Fibroblast of skin of left quadriceps (primary cell): ENCODE data around the gene SYT7.
"Not testable (repeated sequence)": the region's sequence is repeated elsewhere in the genome, so short reads cannot be mapped to it uniquely, and the experiment has no call there.

Experiments used
- DNase-seq, 2 experiments: peaks; one replicate each; pipeline ENCODE4 v3.0.0-alpha.2; 2013; ENCODE audit warnings: low read depth in 2 of 2

The SYT7 gene

DNA sequence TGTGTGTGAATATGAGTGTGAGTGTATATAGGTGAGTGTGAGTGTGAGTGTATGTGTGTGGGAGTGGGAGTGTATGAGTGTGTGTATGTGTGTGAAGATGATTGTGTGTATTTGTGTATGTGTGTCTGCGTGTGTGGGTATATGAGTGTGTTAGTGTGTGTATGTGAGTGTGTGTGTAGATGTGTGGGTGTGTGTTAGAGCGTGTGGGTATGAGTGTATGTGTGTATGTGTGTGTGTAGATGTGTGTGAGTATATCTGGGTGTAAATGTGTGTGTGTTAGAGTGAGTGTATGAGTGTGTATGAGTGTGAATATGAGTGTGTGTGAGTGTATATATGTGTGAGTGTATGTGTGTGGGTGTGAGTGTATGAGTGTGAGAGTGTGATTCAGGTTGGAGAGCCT, 83.4 kb downstream of the SYT7 start:
- no peak for DNase-seq

DNA sequence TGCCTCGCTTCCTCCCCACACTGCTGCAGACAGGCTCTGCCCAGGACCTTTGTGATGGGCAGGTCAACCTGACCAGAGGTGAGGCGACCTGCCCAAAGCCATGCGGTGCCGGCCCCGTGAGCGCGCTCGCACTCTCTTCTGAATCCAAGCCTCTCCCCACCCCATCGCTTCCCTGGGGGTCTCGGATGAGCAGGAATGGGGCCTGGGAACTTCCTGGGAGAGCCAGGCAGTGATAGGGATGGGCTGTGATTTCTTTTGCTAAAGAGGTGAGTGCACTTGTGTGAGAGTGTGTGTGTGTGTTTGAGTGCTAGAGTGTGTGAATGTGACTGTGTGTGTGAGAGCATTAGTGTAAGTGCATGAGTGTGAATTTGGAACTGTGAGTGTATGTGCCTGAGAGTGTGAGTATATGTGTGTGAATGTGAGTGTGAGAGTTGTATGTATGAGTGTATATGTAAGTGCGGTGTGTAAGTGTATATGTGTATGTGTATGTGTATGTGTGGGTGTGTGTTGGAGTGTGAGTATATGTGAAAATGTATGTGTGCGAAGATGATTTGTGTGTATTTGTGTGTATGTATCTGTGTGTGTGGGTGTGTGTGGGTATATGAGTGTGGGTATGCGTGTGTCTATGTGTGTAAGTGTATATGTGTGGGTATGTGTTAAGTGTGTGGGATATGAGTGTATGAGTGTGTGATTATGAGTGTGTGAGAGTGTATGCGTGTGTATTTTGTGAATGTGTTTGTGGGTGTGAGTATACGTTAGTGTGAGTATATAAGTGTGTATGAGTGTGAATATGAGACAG, 84.1 kb downstream of the SYT7 start:
- DNase-seq = no peak

DNA sequence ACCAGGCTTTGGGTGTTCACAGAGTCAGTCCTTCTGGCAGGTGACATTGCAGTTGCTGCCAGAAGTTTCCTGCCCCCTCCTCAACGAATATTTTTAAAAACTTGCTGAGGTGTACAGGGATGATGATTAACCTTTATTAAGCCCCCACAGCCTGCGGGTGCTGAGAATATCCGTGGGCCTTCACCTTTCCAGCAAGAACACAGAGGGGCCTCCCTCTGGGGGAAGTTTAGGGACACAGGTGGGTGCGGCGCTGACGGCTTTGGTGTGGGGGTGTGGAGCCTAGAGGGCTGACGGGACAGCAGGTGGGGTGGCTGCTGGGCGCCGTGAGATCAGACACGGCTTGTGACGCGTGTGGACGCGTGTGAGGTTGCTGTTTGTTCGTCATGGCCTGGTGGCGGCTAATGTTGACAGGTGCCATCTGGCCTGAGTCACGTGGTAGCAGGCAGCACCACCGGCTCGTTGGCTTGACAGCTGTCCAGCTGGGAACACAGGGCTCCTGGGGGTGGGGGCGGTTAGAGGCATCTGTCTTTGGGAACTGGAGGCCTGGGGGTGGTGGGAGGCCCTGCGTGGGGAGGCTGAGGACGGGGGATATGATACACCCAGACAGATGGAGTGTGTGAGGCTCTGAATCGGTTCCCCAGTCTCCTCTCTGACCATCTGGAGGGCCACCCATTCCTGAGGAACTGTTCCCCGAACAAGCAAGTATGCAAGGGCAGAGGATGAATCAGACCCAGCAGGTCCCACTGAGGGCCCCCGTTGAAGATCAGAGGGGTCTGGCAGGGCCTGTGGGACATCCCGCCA, 84.9 kb downstream of the SYT7 start:
- no peak for DNase-seq

DNA sequence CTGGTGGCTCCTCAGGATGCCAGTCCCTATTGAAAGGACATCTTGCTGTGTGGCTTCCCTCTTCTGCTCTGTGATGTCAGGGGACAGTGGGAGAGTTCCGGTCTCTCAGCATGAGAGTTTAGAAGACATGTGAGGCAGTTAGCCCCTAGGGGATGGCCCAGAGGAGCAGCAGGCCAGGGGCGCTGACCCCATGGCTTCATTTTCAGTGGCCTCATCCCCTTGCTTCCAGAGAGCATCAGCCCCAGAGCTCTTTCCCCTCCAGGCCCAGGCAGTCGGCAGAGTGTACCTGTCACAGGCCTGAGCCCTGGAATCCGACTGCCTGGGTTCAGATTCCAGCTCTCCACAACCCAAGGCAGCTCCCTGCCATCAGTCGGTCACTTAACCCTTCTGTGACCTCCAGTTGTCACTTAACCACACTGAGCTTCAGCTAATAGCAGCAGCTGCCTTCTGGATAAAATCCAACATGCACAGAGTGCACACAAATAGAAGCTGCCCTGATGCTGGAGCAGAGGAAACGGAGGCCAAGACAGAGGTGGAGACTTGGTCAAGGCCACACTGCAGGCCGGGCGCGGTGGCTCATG, 86.4 kb downstream of the SYT7 start:
- no peak for DNase-seq

DNA sequence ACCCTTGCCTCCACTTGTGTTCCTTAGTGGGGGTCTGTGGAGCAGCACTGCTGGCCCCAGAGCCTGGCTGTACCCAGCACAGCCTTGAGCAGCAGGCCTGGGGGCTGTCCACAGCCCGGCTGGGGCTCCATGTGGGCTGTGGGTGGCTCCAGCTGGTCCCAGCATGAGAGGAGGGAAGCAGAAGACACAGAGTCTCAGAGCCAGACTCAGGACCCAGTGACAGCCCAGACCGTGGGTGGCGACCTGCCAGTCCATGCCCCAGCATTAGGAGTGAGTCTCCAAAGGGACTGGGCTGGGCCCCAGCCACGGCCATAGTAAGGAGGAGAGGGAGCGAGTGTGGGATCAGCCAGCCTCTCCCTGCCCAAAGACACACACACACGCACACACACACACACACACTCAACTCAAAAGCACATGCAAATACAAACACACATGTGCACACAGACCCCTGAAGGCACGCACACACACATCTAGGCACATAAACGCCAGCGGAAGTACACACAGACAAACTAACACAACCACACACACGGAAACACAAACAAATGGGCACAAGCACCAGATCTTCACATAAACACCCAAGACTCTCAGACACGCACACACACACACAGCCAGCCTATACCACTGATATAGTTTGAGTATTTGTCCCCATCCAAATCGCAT, 89.0 kb downstream of the SYT7 start:
- no peak for DNase-seq

DNA sequence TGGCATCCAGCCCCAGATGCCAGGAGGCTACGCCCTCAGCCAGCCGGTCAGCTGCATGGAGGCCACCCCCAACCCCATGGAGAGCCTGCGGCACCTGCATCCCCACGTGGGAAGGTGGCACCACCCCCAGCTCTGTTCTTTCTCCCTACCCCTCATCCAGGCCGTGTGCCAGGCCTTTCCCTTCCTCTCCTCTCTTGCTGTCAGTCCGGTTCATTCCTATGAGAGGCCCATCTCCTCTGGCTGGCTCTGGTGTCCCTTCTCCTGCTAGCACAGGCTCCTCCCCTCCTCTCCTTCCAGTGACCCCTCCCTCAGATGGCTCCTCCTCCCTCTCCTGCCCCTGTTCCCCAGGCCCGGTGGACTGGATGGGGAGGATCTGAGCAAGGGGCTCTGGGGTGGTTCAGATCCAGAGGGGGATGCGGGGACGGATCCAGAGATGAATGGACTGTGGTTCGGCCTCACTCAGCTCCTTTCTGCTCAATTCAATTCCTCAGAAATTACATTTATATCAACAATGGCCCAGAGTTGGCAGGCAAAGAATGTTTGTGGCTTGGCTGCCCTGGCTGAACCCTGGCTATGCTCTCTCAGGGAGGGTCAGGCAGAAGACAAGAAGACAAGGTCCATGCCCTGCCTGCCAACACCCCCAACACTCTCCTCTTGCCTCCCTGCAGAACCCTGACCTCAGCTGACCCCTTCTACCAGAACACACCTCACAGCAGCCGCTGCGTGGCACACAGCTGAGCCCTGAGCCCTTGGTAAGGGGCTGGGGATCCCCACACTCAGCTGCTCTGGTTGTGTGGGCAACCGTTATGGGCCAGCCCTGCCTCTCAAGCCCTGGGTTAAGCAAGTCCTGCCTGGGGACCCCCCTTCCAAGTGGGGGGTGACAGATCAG, 90.8 kb downstream of the SYT7 start:
- no peak for DNase-seq

DNA sequence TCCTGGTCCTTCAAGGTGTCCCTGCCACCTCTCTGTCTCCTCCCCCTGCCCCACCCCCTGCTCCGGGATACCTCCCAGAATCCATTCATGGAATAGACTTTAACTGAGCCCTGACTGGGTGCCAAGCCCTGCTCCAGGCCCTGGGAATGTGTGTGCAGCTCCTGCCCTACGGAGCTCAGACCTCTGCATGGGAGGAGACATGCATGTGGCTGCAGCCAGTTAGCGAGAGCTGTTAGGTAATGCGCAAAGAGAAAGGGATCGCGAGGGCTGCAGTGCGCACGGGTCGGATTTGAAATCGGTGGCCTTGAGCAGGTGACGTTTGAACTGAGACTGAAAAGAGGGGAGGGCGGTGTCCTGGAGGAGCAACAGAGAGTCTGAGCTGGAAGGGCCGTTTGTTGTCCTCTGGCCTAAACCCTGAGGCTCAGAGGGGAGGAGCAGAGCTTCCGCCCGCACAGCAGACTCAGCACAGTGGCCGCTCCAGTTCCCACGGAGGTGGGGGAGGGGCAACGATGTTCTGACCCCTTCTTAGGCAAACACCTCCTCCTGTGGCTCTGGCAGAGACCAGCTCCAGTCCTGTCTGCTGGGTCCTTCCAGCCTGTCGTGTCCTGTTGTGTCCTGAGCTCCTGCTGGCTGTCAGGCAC, 92.1 kb downstream of the SYT7 start:
- DNase-seq = no peak

DNA sequence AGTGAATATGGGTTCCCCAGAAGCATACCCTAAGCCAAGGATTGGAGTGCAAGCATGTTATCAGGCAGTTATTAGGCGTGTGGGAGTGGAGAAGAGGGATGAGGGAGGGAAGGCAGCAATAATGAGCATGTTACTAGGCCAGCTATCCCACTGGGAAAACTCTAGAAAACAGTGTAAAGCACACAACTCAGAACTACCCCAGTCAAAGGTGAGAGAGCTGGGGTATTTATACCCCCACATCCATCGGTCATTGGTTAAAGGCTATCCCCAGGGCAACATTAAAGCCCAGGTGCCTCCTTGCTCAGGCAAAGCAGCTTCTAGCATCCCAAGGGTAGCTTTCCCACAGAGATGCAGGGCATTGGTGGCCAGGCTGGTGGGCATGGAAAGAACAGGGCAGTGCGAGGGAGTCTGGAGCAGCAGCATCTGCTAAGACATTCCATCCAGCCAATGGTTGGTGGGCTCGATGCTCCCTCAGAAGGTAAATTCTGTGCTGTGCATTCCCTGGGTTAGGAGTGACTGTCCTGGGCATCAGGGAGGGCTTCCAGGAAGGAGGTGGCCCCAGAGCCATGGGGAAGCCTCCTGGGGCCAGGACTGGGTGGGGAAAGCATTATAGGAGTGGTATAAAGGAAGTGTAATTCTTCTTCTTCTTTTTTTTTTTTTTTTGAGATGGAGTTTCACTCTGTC, 93.4 kb downstream of the SYT7 start:
- no peak for DNase-seq

DNA sequence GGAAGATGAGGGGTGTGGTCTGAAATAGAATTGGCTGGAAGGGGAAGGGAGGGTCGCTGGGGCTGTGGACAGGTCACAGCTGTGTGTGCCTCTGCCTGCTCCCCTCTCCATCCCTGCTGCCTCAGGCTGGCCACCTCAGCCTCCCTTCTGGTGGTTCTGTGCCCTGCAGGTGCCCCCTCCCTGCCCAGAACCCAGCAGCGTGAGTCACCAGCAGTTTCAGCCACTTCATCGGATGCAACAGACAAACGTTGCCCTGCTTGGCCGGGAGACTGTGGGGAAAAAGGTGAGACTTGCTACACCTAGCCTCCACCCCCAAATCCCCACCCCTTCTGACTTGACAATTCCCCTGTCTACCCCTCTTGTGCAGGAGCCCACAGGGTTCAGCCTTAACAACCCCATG, 94.1 kb downstream of the SYT7 start:
- no peak for DNase-seq

DNA sequence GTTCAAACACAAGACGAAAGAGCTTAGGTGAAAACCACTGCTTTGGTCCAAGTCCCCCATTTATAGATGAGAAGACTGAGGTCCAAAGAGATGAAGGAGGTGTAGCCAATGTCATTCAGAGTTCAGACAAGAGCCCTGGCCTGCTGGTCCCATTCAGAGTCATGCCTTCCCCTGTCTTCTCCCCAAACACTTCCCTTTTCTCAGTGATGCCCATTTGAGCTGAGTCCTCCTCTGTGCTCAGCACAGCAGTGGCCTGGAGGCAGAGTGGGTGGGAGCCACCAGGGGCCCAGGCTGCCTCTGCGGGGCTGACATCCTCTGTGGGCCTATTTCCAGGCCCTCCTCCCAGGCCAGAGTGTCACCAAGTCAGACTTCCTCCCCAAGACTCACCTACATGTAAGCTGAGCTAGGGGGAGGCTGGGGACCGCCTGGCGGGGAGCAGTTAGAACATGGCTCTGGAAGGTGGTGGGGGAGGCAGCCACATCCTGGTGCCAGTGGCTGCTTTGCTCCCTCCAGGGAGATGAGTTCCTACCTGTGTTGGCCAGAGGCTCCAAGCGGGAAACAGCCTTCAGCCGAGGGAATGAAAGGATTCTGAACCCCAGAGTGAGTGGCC, 94.8 kb downstream of the SYT7 start:
- no peak for DNase-seq

DNA sequence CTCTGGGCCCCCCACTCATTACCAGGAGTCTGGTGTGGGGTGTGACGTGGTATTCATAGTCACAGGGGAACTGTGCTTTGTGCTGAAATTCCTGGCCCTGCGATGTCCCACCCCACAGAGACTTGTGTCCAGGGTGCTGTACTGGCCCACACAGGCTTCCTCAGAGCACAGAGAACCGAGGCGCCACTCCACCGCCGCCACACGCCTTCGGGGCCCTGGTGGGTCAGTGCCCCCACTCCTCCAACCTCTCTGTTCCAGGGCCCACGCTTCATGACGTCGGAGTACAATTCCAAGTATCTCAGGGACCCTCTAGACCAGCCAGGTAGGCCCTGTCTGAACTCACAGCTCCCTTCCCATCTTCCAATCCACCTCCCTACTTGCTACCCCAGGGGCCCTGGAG, 95.8 kb downstream of the SYT7 start:
- DNase-seq = no peak

DNA sequence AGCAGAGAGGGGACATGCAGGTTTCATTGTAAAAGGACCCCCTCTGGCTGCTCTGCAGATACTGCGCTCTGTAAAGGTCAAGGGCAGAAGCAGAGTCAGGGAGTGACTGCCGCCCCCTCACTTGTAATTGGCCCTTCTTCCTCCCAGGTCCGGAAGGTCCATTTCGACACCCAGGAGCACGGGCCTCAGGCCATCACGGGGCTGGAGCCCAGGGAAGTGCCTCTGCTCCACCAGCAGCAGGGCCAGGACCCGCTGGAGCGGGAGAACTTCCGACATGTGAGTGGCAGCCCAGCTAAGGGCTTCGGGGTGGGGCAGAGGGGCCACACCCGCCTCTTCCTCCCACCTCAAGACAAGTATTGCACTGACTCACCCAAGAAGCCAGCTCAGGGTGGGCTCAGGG, 96.3 kb downstream of the SYT7 start:
- no peak for DNase-seq

DNA sequence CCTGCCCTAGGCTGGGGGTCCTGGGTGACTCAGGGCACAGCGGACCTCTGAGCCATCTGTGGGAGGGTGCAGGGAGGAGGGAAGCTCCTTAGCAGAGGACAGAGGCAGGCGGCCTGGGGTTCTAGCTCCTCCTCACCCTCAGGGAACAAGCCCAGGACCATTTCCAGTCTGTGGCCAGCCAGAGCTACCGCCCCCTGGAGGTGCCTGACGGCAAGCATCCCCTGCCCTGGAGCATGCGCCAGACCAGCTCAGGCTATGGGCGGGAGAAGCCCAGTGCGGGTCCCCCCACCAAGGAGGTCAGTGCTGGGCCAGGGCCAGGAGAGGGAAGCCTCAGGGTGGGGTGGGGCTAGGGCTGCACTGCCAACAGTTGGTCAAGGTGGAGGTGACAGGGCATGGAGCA, 98.4 kb downstream of the SYT7 start:
- no peak for DNase-seq

DNA sequence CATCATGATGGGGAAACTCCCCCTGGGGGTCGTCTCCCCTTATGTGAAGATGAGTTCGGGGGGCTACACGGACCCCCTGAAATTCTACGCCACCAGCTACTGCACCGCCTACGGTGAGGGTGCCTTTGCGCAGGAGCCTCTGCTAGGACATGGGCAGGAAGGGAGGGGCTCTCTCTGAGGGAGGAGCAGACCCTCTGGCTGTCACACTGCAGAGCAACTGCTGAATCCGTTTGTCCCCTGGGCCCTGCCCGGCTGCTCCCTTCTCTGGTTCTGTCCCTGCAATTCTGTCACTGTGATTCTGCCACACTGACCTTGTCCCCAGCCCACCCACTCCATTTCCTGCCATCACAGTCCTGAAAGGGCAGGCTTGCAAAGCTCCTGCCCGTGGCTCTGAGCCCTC, 99.1 kb downstream of the SYT7 start:
- no peak for DNase-seq

DNA sequence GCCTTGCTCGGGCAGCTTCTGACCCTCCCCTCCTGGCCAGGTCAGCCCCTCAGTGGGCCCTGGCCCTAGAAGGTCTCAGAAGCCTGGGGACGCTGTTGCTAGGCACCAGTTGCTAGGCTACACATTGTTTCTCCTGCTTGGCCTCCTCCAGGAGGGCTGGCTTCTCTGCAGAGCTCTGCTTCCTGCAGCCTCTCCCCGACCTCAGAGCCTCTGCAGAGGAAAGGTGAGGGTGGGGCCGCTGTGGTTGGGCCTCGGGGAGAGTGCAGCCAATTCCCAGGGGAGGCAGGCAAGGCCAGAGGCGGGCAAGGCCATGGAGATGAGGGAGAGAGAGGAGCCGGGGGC, 99.9 kb downstream of the SYT7 start:
- no peak for DNase-seq

DNA sequence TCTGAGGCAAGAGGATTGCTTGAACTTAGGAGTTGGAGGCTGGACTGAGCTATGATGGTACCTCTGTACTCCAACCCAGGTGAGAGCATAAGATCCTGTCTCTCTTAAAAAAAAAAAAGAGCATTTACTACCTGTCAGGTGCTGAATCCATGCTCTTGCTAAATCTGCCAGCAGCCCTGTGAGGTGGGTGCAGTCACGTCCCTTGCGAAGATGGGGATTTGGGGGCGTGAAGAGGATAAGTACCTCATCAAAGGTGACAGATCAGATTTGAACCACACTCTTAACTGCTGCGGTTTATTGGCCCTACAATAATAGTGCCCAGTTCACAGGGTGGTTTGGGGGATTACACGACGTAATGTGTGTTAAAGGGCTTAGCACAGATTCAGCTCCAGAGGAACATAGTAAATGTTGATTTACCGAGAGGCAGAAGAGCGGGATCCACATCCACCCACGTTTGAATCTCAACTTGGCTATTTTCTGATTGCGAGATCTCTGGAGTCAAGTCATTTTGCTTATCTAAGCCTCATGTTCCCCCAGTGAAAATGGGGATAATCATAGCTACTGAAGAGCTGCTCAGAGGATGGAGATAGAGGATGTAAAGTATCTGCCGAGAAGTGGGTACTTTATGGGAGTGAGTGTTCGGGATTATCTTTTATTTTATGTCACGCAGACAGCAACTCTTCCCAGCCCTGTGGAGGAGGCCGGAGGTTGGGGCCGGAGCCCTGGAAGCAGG, 100.4 kb downstream of the SYT7 start:
- no peak for DNase-seq

DNA sequence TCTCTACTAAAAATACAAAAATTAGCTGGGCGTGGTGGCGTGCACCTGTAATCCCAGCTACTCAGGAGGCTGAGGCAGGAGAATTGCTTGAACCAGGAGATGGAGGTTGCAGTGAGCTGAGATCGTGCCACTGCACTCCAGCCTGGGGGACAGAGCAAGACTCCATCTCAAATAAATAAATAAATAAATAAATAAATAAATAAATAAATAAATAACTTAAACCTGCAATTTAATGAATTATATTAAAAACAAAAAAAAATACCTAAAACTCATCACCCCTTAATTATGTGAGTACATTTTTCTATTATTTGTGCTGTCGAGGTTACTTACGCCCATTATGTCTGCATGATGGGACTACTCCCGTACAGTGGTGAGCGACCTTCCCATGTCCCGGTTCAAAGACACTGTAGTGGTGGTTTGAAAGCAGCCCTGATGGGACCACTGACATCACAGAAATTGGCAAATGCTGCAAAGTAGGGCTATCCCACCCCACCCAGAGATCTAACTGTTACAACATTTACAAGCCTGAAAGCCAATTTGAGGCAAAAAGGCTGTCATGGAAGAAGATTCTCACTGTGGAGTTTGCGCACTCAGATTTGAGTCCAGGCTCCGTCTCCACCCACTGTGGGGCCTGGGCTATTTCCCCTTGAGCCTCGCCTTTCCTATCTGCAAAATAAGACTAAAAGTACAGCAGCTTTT, 101.4 kb downstream of the SYT7 start:
- DNase-seq = not testable (repeated sequence)

DNA sequence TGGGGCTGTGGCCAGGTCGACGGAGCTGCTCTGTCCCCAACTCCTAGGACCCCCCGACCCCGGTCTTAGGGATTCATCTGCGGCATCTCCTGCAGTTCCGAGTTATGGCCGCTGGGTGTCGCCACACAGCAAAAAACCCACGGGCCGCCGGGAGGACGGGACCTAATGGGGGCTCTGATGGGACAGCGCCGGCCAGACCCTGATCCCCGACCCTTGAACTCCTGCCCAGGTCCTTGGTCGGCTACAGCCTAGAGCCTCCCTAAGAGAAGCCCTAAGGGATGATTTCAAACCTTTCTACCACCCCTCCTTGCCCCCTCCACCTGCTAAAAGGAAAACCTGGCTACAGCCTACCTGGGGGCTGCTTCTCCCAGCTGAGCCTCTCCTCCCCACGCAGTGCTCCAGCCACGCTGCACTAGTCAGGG, 103.1 kb downstream of the SYT7 start:
- no peak for DNase-seq

DNA sequence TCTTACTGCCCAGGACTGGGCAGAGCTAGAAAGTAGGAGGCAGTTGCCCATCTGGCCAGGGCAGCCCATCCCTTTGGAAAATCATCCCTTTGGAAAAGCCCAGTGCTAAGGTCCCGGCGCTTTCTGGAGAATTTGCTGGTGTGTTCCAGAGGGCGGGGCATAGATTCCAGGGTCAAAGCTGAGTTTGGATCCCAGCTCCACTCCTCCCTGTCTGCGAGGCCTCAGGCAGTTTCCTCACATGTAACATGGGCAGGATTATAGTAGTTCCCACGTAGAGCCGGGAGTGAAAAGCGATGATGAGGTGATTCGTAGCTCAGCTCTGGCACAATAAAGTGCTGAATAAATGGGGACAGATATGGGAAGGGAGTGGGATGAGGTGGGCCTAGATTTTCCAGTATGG, 103.8 kb downstream of the SYT7 start:
- no peak for DNase-seq
